ENCODE measurements around the gene LILRA2. TPM values are rescaled to one million over a fixed set of nuclear protein-coding genes. Genes with fewer than 3 reads are reported as not detected.
"Not testable (repeated sequence)": the region's sequence is repeated elsewhere in the genome, so short reads cannot be mapped to it uniquely, and the experiment has no call there.

Gene LILRA2
- total and polyA plus RNA-seq, 8 donors = 0.86 to 39.7 (median 1.1) TPM

DNA sequence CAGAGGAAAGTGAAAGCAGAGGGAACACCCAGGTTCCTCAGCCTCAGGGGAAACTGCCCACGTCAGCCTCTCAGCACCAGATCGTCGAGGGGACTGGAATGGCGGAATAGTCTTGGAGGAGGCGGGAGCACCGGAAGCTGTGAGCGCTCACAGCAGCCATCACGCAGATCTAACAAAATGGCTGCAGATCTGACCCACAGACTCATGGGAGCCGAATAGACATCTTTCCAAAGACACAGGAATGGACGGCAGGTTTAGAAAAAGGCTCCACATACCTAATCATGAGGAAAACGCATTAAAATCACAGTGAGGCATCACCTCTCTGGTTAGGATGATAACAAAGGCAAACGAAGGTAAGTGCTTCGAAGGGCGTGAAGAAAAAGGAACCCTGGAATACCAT lies 11.8 kb upstream of the LILRA2 start:
- TF ChIP-seq, protein P1, sequence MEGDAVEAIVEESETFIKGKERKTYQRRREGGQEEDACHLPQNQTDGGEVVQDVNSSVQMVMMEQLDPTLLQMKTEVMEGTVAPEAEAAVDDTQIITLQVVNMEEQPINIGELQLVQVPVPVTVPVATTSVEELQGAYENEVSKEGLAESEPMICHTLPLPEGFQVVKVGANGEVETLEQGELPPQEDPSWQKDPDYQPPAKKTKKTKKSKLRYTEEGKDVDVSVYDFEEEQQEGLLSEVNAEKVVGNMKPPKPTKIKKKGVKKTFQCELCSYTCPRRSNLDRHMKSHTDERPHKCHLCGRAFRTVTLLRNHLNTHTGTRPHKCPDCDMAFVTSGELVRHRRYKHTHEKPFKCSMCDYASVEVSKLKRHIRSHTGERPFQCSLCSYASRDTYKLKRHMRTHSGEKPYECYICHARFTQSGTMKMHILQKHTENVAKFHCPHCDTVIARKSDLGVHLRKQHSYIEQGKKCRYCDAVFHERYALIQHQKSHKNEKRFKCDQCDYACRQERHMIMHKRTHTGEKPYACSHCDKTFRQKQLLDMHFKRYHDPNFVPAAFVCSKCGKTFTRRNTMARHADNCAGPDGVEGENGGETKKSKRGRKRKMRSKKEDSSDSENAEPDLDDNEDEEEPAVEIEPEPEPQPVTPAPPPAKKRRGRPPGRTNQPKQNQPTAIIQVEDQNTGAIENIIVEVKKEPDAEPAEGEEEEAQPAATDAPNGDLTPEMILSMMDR (IDR thresholded peaks at IDR 0.05) = no peak
- no peaks in the 10 kb centered on the region for H3K4me1 ChIP-seq
- no peak for DNase-seq
- H3K27me3 ChIP-seq = peaks cover 0 to 48% of the 10 kb centered on the region in 2 donors
- no peaks in the 10 kb centered on the region for H3K9me3 ChIP-seq
- no peak for ATAC-seq
- H3K4me3 ChIP-seq = no peak overlapping the region
- H3K36me3 ChIP-seq = no peaks in the 10 kb centered on the region
- H3K27ac ChIP-seq = no peak overlapping the region
- intact Hi-C loops (cut with DNase I) = no loop called here

DNA sequence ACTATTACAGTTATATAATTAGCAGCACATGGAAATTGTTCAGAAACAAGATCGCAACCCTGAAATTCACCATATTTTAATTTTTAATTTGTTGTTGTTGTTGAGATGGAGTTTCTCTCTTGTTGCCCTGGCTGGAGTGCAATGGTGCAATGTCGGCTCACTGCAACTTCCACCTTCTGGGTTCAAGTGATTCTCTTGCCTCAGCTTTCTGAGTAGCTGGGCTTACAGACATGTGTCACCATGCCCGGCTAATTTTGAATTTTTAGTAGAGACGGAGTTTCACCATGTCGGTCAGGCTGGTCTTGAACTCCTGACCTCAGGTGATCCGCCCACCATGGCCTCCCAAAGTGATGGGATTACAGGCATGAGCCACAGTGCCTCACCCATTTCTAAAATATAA lies 10.4 kb upstream of the LILRA2 start:
- H3K27ac ChIP-seq; H3K36me3 ChIP-seq; DNase-seq; H3K9me3 ChIP-seq; H3K4me3 ChIP-seq; intact Hi-C loops (cut with DNase I); ATAC-seq; H3K4me1 ChIP-seq: not testable (repeated sequence)
- peaks cover 0 to 46% of the 10 kb centered on the region in 2 donors for H3K27me3 ChIP-seq

DNA sequence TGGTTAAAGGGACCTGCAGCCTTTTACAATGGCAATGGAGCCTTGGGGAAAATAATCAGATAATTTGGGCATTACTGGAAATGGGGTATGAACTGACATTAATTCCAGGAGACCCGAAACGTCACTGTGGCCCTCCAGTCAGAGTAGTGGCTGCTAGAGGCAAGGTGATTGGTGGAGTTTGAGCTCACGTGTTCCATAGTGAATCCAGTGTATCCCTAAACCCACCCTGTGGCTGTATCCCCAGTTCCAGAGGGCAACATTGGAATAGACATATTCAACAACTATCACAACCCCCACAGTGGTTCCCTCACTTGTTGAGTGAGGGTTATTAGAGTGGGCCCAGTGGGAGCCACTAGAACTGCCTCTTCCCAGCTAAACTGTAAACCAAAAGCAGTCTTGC lies 3.3 kb upstream of the LILRA2 start:
- peaks cover 0 to 23% of the 10 kb centered on the region in 2 donors for H3K4me1 ChIP-seq
- TF ChIP-seq, protein P1 (IDR thresholded peaks at IDR 0.05) = no peak
- H3K4me3 ChIP-seq = no peak overlapping the region
- no peak for ATAC-seq
- intact Hi-C loops (cut with DNase I) = loop anchor here in 1 of 2 donors (10.0 kb wide), 1 partner anchor 276 kb away; no protein-coding TSS in a partner anchor
- H3K27ac ChIP-seq = no peak overlapping the region
- no peaks in the 10 kb centered on the region for H3K36me3 ChIP-seq
- H3K9me3 ChIP-seq = no peaks in the 10 kb centered on the region
- peaks cover 0 to 44% of the 10 kb centered on the region in 2 donors for H3K27me3 ChIP-seq
- DNase-seq = no peak

DNA sequence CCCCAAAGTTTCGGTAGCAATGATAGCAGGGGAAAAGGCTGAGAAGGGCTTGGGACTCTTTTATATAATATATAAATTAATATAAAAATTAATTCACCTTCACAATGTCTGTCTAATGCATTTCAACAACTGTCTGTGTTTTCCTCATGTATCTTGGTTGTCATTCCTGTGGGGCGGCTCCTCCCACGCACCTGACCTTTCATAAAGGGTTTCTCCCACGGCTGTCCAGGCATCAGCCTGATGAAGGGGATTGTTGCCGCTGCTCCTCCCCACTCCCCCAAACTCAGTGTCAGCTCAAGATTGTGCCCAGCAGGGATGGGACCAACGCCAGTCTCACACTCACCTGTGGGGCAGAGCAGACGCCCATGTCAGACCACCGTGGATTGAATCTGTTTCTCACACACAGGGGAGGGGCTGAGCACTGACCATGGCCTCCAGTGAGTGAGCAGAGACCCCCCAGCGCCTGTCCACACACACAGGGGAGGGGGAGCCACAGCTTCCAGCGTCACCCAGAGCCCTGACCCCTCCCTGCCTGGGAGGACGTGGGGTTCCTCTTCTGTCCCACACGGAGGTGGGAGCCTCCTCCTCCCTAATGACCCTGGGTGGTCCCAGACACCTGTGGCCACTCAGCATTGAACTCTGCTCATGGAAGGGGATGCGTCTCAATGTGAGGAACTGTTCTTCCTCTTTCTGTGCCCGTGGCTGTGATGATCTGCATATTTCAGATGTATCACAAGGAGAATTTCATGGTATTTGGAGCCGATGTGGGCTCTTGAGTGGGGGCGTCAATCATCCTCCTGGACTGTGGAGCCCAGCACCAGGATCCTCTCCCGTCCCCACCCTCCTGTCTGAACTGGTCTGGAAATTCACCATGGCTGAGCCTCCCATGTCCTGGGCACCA lies 1.6 kb upstream of the LILRA2 start:
- Histone ChIP-seq H3K4me1 (peaks cover 0 to 37% of the 10 kb centered on the region in 2 donors), H3K4me3 (peak overlapping the region in 1 of 2 donors; percentile 45), H3K27ac (peak overlapping the region in 1 of 2 donors; percentile 94), H3K27me3 (peaks cover 0 to 55% of the 10 kb centered on the region in 2 donors)
- H3K36me3 ChIP-seq, H3K9me3 ChIP-seq: not testable (repeated sequence)
- ATAC-seq (peak; percentile 51), DNase-seq (peak in 1 of 4 donors; percentile 71)
- intact Hi-C loops (cut with DNase I) = loop anchor here in 1 of 2 donors (10.0 kb wide), 1 partner anchor 277 kb away; no protein-coding TSS in a partner anchor

DNA sequence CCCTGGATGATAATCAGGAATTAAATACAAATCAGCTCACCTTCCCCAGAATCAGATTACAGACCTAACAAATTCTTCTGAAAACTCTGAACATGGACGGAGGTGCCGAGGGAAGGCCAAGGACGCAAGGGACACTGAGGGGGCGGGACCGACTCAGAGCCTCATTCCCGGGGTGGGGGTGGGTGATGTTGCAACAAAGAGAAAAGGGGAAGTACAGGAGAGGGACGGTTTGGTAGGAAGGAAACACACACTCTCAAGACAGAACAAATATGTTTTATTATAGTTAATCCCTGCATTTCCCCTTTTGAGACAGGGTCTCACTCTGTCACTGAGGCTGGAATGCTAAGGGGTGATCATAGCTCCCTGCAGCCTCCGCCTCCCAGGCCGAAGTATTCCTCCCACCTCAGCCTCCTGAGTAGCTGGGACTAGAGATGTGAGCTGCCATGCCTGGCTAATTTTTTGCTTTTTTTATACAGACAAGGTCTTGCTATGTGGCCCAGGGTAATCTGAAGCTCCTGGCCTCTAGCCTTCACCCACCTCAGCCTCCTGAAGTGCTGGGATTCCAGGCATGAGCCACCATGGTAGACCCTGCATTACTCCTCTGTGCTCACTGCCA lies 786 bp upstream of the LILRA2 start:
- DNase-seq = peak in 2 of 4 donors; percentile 66 to 80
- peak overlapping the region in 1 of 2 donors; percentile 45 for H3K4me3 ChIP-seq
- no peaks in the 10 kb centered on the region for H3K9me3 ChIP-seq
- peak; percentile 82 for ATAC-seq
- no peaks in the 10 kb centered on the region for H3K36me3 ChIP-seq
- peaks cover 0 to 55% of the 10 kb centered on the region in 2 donors for H3K27me3 ChIP-seq
- TF ChIP-seq, protein P1 (IDR thresholded peaks at IDR 0.05) = no peak
- H3K4me1 ChIP-seq = peaks cover 0 to 37% of the 10 kb centered on the region in 2 donors
- peak overlapping the region; percentile 13 to 94 for H3K27ac ChIP-seq
- intact Hi-C loops (cut with DNase I) = loop anchor here in 1 of 2 donors (10.0 kb wide), 1 partner anchor 278 kb away; no protein-coding TSS in a partner anchor

DNA sequence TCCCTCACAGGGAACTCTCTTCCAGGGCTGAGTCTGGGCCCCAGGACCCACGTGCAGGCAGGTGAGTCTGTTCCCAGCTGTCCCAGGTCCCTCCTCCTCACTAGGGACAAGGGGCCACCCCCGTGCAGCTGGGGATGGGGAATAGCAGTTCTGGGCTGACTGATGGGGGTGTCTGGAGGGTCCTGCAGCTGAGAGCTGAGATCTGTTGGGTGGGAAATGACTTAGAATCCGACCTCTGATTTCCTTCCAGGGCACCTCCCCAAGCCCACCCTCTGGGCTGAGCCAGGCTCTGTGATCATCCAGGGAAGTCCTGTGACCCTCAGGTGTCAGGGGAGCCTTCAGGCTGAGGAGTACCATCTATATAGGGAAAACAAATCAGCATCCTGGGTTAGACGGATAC lies 461 bp downstream of the LILRA2 start:
- intact Hi-C loops (cut with DNase I) = loop anchor here in 1 of 2 donors (10.0 kb wide), 1 partner anchor 279 kb away; no protein-coding TSS in a partner anchor
- Histone ChIP-seq H3K27ac (peak overlapping the region in 1 of 2 donors; percentile 94), H3K4me3 (peak overlapping the region in 1 of 2 donors; percentile 45), H3K9me3 (no peaks in the 10 kb centered on the region), H3K4me1 (peaks cover 0 to 37% of the 10 kb centered on the region in 2 donors), H3K27me3 (peaks cover 0 to 55% of the 10 kb centered on the region in 2 donors), H3K36me3 (no peaks in the 10 kb centered on the region)
- TF ChIP-seq, protein P1 (IDR thresholded peaks at IDR 0.05) = no peak
- DNase-seq (no peak), ATAC-seq (no peak)
